GM23338 (cell line): ENCODE results near the gene ISOC2. TPM values are rescaled to one million over a fixed set of nuclear protein-coding genes. Genes with fewer than 3 reads are reported as not detected.

Source experiments
- CREB1 ChIP-seq: fragments of 250-450 bp; sonication (Bioruptor Pico); IDR thresholded peaks from 2 replicates; pipeline ENCODE4 v1.5.0; 2020; ENCODE audit warnings: low read depth, mild to moderate bottlenecking, moderate library complexity
- EZH2phosphoT487 ChIP-seq: fragments of 200-600 bp; sonication (generic); IDR thresholded peaks from one replicate; pipeline ENCODE4 v1.8.1; 2018; ENCODE audit warnings: antibody characterized with exemption; ENCODE audit not compliant: unreplicated experiment
- NANOG ChIP-seq: IDR thresholded peaks from 2 replicates; pipeline ENCODE4 v1.6.1; 2016; ENCODE audit warnings: antibody characterized with exemption, borderline replicate concordance
- ZNF331 ChIP-seq: fragments of 250-450 bp; sonication (Bioruptor Pico); IDR thresholded peaks from 2 replicates; pipeline ENCODE4 v1.5.0; 2020; ENCODE audit warnings: low read depth, mild to moderate bottlenecking, moderate library complexity
- polyA plus RNA-seq: library from polyadenylated mRNA; unstranded; fragments of >200 nt; fragmentation: Nextera tagmentation; extraction: Ambion mirVana; gene quantifications from 2 replicates; pipeline ENCODE4 v1.2.1, GENCODE V29; 2016
- total RNA-seq: library from RNA; depleted of rRNA; stranded (reverse); fragments of >200 nt; shearing (Covaris generic); gene quantifications from 2 replicates; pipeline ENCODE4 v1.2.3, GENCODE V29; 2014
- TF ChIP-seq, protein P1 (sequence below): fragments of 250-450 bp; sonication (Bioruptor Pico); IDR thresholded peaks from 2 replicates; pipeline ENCODE4 v1.5.0; 2020; ENCODE audit warnings: mild to moderate bottlenecking, moderate library complexity
- TF ChIP-seq, protein P2 (sequence below), 2 experiments: fragments of 200-600 bp in 1 of 2; sonication (generic) in 1 of 2; conservative IDR thresholded peaks; 2 replicates each; pipeline versions ENCODE4 v1.5.1 to v1.6.1; 2016 to 2017; ENCODE audit warnings: antibody characterized with exemption in 2 of 2, low read depth in 2 of 2, mild to moderate bottlenecking in 2 of 2, moderate library complexity in 1 of 2
- TF ChIP-seq, protein P3 (sequence below): IDR thresholded peaks from one replicate; pipeline ENCODE4 v1.6.1; 2018; ENCODE audit warnings: antibody characterized with exemption; ENCODE audit not compliant: unreplicated experiment

Gene ISOC2
- total and polyA plus RNA-seq, 2 experiments from 2014 or later, result 62.6 to 85.2 TPM

DNA sequence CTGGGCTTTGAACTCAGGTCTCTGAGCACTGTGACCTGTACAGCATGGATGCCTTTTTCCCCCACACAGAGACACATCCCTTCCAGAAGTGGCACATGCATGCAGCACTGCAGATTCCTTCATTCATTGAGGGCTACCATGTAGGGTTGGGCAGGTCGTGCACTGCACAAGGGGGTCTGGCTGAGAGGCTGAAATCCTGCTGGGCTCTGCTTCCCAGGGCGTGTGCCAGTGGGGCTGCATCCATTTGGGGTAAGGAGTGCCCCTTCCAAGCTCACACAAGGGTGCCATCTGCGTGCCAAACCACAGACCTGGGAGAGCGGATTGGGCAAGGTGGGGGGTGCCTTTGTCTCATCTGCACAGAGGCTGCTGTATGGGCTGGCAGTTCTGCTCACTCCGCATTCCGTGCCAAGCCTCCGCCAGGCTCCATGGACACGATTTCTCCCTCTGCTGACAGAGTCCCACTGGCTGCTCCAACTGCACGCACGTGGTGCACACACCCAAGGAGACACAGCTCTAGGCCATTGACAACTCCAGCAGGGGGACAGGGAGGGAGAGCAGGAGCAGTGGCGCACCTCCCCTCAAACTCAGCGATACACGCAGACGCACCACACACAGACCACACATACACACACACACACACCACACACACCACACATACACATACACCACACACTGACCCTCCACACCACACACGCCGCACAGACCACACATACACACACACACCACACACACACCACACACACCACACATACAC, 13.8 kb downstream of the ISOC2 start (continued):
- TF ChIP-seq, protein P1, sequence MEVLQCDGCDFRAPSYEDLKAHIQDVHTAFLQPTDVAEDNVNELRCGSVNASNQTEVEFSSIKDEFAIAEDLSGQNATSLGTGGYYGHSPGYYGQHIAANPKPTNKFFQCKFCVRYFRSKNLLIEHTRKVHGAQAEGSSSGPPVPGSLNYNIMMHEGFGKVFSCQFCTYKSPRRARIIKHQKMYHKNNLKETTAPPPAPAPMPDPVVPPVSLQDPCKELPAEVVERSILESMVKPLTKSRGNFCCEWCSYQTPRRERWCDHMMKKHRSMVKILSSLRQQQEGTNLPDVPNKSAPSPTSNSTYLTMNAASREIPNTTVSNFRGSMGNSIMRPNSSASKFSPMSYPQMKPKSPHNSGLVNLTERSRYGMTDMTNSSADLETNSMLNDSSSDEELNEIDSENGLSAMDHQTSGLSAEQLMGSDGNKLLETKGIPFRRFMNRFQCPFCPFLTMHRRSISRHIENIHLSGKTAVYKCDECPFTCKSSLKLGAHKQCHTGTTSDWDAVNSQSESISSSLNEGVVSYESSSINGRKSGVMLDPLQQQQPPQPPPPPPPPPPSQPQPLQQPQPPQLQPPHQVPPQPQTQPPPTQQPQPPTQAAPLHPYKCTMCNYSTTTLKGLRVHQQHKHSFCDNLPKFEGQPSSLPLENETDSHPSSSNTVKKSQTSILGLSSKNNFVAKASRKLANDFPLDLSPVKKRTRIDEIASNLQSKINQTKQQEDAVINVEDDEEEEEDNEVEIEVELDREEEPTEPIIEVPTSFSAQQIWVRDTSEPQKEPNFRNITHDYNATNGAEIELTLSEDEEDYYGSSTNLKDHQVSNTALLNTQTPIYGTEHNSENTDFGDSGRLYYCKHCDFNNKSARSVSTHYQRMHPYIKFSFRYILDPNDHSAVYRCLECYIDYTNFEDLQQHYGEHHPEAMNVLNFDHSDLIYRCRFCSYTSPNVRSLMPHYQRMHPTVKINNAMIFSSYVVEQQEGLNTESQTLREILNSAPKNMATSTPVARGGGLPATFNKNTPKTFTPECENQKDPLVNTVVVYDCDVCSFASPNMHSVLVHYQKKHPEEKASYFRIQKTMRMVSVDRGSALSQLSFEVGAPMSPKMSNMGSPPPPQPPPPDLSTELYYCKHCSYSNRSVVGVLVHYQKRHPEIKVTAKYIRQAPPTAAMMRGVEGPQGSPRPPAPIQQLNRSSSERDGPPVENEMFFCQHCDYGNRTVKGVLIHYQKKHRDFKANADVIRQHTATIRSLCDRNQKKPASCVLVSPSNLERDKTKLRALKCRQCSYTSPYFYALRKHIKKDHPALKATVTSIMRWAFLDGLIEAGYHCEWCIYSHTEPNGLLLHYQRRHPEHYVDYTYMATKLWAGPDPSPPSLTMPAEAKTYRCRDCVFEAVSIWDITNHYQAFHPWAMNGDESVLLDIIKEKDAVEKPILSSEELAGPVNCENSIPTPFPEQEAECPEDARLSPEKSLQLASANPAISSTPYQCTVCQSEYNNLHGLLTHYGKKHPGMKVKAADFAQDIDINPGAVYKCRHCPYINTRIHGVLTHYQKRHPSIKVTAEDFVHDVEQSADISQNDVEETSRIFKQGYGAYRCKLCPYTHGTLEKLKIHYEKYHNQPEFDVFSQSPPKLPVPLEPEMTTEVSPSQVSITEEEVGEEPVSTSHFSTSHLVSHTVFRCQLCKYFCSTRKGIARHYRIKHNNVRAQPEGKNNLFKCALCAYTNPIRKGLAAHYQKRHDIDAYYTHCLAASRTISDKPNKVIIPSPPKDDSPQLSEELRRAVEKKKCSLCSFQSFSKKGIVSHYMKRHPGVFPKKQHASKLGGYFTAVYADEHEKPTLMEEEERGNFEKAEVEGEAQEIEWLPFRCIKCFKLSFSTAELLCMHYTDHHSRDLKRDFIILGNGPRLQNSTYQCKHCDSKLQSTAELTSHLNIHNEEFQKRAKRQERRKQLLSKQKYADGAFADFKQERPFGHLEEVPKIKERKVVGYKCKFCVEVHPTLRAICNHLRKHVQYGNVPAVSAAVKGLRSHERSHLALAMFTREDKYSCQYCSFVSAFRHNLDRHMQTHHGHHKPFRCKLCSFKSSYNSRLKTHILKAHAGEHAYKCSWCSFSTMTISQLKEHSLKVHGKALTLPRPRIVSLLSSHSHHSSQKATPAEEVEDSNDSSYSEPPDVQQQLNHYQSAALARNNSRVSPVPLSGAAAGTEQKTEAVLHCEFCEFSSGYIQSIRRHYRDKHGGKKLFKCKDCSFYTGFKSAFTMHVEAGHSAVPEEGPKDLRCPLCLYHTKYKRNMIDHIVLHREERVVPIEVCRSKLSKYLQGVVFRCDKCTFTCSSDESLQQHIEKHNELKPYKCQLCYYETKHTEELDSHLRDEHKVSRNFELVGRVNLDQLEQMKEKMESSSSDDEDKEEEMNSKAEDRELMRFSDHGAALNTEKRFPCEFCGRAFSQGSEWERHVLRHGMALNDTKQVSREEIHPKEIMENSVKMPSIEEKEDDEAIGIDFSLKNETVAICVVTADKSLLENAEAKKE (CRISPR knock-in tag), result no peak
- TF ChIP-seq NANOG (no peak), ZNF331 (CRISPR knock-in tag) (no peak), CREB1 (CRISPR knock-in tag) (no peak), EZH2phosphoT487 (no peak)
- TF ChIP-seq, protein P2, sequence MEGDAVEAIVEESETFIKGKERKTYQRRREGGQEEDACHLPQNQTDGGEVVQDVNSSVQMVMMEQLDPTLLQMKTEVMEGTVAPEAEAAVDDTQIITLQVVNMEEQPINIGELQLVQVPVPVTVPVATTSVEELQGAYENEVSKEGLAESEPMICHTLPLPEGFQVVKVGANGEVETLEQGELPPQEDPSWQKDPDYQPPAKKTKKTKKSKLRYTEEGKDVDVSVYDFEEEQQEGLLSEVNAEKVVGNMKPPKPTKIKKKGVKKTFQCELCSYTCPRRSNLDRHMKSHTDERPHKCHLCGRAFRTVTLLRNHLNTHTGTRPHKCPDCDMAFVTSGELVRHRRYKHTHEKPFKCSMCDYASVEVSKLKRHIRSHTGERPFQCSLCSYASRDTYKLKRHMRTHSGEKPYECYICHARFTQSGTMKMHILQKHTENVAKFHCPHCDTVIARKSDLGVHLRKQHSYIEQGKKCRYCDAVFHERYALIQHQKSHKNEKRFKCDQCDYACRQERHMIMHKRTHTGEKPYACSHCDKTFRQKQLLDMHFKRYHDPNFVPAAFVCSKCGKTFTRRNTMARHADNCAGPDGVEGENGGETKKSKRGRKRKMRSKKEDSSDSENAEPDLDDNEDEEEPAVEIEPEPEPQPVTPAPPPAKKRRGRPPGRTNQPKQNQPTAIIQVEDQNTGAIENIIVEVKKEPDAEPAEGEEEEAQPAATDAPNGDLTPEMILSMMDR (conservative IDR thresholded peaks at IDR 0.05; ENCODE audit: low read depth in 2 of 2), result no peak
- TF ChIP-seq, protein P3, sequence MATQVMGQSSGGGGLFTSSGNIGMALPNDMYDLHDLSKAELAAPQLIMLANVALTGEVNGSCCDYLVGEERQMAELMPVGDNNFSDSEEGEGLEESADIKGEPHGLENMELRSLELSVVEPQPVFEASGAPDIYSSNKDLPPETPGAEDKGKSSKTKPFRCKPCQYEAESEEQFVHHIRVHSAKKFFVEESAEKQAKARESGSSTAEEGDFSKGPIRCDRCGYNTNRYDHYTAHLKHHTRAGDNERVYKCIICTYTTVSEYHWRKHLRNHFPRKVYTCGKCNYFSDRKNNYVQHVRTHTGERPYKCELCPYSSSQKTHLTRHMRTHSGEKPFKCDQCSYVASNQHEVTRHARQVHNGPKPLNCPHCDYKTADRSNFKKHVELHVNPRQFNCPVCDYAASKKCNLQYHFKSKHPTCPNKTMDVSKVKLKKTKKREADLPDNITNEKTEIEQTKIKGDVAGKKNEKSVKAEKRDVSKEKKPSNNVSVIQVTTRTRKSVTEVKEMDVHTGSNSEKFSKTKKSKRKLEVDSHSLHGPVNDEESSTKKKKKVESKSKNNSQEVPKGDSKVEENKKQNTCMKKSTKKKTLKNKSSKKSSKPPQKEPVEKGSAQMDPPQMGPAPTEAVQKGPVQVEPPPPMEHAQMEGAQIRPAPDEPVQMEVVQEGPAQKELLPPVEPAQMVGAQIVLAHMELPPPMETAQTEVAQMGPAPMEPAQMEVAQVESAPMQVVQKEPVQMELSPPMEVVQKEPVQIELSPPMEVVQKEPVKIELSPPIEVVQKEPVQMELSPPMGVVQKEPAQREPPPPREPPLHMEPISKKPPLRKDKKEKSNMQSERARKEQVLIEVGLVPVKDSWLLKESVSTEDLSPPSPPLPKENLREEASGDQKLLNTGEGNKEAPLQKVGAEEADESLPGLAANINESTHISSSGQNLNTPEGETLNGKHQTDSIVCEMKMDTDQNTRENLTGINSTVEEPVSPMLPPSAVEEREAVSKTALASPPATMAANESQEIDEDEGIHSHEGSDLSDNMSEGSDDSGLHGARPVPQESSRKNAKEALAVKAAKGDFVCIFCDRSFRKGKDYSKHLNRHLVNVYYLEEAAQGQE, result no peak
